KOPT-K1 (cell line): Measurements from ENCODE around the gene RDH5.

ENCODE experiments used
- H3K27ac ChIP-seq: fragments of 200-600 bp; sonication (generic); 2 replicates; pipeline ENCODE4 v1.5.1; 2016; ENCODE audit warnings: antibody characterized with exemption, mild to moderate bottlenecking, low read depth, low read length; ENCODE audit not compliant: poor library complexity, severe bottlenecking
- H3K36me3 ChIP-seq: fragments of 200-600 bp; sonication (generic); 2 replicates; pipeline ENCODE4 v1.5.1; 2017; ENCODE audit warnings: antibody characterized with exemption, mild to moderate bottlenecking, low read length, moderate library complexity; ENCODE audit not compliant: insufficient read depth
- H3K9me3 ChIP-seq: fragments of 200-600 bp; sonication (generic); 2 replicates; pipeline ENCODE4 v1.5.1; 2017; ENCODE audit warnings: antibody characterized with exemption, low read length, mild to moderate bottlenecking; ENCODE audit not compliant: insufficient read depth, poor library complexity, severe bottlenecking

The RDH5 gene, protein sequence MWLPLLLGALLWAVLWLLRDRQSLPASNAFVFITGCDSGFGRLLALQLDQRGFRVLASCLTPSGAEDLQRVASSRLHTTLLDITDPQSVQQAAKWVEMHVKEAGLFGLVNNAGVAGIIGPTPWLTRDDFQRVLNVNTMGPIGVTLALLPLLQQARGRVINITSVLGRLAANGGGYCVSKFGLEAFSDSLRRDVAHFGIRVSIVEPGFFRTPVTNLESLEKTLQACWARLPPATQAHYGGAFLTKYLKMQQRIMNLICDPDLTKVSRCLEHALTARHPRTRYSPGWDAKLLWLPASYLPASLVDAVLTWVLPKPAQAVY

DNA sequence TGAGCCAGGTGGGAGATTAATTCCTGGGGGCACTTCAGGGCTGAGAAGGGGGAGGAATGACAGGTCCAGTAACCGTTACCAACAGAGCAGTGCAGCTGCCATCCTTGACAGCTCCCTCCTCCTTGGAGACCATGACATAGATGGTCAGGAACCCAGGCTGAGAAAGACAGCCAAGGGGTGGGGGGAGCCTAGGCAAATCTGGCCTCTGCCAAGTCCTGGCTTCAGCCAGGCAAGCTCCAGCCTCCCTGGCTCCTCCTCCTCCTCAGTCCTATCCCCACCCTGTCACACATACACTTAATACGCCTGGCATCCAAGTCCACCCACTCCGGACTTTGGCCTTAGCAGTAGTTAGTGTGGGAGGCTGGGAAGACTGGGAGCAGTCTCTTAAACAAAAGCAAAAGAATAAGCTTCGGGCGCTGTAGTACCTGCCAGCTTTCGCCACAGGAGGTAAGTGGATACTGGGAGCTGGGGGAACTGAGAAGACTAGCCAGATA, at the start of gene RDH5:
Gene RDH5, plus strand, starts transcription at position 323 of the 494 bp plus-strand sequence. CDS start 792 bp downstream, outside the sequence.
- H3K9me3 ChIP-seq, result no peaks in the 10 kb centered on the region
- H3K36me3 ChIP-seq, result peaks cover 62% of the 10 kb centered on the region
- H3K27ac ChIP-seq, result no peak within 1 kb of the TSS

DNA sequence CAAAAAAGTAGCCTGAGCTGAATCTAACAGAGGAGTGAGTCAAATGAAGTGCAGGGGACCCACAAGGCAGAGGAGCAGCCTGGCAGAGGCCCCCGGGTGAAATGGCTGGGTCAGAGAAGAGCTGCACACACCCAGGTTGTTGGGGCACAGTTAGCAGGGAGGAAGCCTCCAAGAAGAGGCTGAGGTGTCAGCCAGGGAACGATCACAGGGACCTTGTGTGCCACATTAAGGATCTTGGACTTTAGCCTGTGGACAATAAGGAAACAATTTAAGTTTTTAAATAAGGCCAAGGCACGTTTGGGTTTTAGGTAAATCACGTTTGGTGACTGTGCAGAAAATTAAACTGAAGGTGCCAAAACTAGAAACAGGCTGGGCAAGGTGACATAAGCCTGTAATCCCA, 48.4 kb upstream of the RDH5 start:
- Histone ChIP-seq H3K27ac (no peak overlapping the region), H3K36me3 (no peaks in the 10 kb centered on the region), H3K9me3 (no peaks in the 10 kb centered on the region)

DNA sequence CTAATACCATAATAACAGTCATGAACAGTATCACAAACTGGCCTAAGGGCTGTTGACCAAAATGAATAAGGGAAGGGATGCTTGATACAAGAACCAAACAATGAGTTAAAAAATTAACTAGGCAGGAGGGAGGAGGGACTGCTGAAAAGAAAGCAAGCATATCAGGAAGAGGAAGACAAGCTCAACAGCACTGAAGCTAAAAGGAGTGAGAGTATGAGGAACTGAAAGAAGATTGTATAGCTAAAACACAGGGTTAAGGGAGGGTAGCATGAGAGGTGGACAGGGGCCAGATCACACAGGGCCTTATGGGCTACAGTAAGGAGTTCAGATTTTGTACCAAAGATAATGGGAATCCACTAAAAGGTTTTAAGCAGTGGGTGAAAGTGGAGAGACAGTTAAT, 46.6 kb upstream of the RDH5 start:
- Histone ChIP-seq H3K27ac (no peak overlapping the region), H3K36me3 (no peaks in the 10 kb centered on the region), H3K9me3 (no peaks in the 10 kb centered on the region)

DNA sequence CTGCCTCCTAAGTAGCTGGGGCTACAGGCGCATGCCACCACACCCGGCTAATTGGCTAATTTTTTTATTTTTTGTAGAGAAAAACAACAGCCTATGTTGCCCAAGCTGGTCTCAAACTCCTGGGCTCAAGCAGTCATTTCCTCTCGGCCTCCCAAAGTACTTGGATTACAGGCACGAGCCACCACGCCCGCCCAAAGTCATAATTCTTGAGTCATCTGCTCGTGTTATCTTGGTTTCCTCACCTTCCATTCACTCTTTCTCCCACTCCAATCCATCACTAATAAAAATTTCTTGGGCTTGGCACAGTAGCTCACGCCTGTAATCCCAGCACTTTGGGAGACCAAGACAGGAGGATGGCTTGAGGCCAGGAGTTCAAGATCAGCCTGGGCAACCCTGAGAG, 44.5 kb upstream of the RDH5 start:
- H3K27ac ChIP-seq, result no peak overlapping the region

DNA sequence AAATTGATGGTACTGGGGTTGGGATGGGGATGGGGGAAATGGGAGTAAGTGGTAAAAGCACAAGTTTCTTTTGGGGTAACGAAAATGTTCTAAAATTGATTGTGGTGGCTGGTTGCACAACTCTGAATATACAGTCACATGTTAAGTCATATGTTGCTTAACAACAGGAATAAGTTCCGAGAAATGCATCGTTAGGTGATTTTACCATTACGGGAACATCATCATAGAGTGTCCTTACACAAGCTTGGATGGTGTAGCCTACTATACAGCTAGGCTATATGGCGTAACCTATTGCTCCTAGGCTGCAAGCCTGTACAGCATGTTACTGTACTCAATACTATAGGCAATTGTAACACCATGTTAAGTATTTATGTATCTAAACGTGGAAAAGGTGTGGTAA, 43.5 kb upstream of the RDH5 start:
- no peaks in the 10 kb centered on the region for H3K9me3 ChIP-seq
- H3K36me3 ChIP-seq, result no peaks in the 10 kb centered on the region
- H3K27ac ChIP-seq, result no peak overlapping the region

More for the DNA sequence above, 44.5 kb upstream of the RDH5 start:
- no peaks in the 10 kb centered on the region for H3K36me3 ChIP-seq
- H3K9me3 ChIP-seq, result no peaks in the 10 kb centered on the region

DNA sequence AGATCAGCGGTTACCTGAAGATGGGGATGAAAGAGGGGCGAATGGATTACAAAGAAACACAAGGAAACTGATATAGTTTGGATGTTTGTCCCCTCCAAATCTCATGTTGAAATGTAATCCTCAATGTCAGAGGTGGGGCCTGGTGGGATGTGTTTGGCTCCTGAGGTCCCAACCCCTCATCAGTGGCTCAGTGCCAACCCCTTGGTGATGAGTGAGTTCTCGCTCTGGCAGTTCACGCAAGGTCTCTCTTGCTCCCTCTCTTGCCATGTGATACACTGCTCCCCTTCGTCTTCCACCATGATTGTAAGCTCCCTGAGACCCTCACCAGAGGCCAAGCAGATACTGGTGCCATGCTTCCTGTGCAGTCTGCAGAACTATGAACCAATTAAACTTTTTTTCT, 40.5 kb upstream of the RDH5 start:
- Histone ChIP-seq H3K36me3 (no peaks in the 10 kb centered on the region), H3K9me3 (no peaks in the 10 kb centered on the region), H3K27ac (no peak overlapping the region)

DNA sequence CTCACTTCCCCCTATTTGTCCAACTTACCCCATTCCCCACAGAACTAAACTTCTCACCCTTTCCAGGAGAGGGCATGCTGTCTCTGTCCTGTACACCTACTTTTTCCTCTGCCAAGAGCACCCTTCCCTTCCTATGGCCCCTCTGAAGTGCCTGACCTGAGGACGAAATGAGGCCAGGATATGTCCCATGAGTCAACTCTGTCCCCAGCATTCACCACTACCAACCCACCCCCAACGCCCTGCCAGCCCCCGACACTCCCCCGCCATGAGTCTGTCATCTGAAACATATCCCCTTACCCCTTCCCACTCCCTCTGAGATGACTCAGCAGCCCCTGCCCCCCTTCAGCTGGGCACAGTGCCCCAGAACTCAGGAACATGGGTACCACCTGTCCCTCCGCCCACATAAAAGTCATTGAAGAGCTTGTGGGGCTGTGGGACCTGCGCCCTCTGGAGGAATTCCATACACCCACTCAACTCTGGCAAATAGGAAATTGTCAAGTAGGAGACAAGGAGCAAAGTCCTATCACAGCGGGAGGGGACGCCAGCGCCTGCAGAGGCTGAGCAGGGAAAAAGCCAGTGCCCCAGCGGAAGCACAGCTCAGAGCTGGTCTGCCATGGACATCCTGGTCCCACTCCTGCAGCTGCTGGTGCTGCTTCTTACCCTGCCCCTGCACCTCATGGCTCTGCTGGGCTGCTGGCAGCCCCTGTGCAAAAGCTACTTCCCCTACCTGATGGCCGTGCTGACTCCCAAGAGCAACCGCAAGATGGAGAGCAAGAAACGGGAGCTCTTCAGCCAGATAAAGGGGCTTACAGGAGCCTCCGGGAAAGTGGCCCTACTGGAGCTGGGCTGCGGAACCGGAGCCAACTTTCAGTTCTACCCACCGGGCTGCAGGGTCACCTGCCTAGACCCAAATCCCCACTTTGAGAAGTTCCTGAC, 38.8 kb upstream of the RDH5 start:
- Histone ChIP-seq H3K27ac (no peak overlapping the region), H3K9me3 (no peaks in the 10 kb centered on the region), H3K36me3 (no peaks in the 10 kb centered on the region)

DNA sequence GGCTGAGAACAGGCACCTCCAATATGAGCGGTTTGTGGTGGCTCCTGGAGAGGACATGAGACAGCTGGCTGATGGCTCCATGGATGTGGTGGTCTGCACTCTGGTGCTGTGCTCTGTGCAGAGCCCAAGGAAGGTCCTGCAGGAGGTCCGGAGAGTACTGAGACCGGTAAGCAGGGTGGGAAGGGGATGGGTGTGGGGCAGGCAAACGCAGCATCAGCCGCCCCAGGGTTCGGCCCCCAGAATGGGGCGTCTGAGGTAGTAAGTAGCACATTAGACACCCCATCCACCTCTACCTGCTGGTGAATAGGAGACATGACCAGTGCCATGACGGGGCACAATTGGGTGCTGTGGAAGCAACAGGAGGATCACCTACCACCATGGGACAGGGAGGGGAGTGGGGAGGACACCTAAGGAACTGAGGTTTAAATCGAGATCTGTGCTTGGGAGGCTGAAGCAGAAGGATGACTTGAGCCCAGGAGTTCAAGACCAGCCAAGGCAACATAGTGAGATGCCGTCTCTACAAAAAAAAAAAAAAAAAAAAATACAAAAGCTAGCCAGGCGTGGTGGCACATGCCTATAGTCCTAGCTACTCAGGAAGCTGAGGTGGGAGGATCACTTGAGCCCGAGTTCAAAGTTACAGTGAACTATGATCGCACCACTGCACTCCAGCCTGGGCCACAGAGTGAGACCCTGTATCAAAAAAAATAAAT, 38.0 kb upstream of the RDH5 start:
- Histone ChIP-seq H3K36me3 (no peaks in the 10 kb centered on the region), H3K27ac (no peak overlapping the region)

DNA sequence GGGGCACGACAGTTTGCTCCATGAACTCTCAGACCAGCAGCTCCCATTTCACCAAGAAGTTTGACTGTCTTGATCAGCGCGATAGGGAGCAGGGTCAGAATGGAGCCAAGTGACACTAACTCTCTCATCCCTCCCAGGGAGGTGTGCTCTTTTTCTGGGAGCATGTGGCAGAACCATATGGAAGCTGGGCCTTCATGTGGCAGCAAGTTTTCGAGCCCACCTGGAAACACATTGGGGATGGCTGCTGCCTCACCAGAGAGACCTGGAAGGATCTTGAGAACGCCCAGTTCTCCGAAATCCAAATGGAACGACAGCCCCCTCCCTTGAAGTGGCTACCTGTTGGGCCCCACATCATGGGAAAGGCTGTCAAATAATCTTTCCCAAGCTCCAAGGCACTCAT, 36.5 kb upstream of the RDH5 start:
- Histone ChIP-seq H3K36me3 (no peaks in the 10 kb centered on the region), H3K27ac (no peak overlapping the region), H3K9me3 (no peaks in the 10 kb centered on the region)

More for the DNA sequence above, 38.0 kb upstream of the RDH5 start:
- H3K9me3 ChIP-seq, result no peaks in the 10 kb centered on the region

DNA sequence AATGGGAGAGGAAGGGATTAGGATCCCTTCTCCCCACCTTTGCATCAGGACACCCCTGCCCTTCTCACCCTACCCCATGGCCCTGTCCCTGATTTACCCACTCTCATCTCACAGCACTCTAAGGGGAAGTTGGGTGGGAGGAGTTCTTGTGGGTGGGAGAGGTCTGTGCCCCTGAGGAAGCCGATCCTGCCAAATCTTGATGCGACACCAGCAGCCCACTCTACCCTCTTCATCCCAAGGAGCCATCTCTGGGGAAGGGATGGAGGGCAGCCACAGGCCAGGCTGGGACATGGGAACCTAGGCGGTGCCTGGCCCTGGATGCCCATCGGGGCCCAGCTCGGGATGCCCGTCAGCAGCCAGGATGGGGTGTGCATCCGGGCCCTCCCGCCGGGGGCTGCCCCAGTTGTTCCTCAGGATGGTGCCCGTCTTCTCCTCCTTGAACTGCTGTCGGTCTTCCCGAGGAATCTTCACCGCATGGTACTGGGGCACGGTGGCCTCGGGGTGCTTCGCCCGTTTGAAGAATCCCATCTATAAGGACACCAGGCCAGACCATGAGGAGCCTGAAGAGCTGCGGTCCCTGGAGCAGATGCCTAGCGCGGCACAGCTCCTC, 35.3 kb upstream of the RDH5 start:
- H3K27ac ChIP-seq, result no peak overlapping the region
- H3K9me3 ChIP-seq, result no peaks in the 10 kb centered on the region
- no peaks in the 10 kb centered on the region for H3K36me3 ChIP-seq

DNA sequence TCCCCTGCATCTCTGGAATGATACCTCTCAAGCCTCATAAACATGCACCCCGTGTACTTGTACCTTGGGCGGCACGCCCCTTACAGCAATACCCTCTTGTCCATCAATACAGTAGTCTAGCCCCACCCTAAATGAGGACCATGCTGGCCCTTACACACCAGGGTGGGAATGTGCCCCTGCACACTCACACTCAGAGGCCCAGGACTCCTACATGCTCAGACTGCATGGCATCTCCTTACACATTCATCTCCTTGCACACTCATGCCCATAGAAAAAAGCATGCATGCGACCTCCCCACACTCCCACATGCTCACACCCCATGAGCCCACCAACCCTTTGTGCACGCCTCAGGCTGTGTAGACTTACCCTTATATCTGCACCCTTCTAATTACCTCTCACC, 34.5 kb upstream of the RDH5 start:
- no peaks in the 10 kb centered on the region for H3K9me3 ChIP-seq
- no peaks in the 10 kb centered on the region for H3K36me3 ChIP-seq
- no peak overlapping the region for H3K27ac ChIP-seq

DNA sequence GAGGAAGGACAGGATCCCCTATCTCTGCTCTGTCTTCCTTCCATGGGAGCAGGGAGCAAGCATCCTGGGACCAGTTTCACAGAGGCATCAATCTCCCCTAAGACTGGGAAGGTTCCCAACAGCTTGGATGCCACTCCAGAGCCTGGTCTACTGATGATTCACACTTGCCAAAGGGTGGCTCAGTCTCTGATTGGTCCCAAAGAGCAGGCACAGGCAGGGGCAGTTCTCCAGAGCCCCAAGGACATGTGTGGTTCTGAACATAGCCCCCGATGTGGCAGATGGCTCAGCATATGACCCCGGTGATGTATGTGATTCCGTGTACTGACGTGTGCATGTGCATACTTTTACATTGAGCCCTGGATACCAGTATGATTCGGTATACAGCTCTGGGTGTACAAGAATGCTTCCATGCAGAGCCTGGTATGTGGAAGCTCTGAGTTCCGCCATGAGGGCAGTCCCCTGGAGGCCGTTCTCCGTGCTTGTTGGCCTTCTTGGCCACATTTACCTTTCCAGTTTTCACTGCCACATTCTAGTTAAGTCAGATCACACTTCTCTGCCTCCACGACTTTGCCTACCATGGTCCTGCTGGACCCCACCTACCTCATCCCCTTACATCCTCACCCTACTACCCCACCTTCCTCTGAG, 33.7 kb upstream of the RDH5 start:
- no peak overlapping the region for H3K27ac ChIP-seq
- H3K36me3 ChIP-seq, result no peaks in the 10 kb centered on the region
- no peaks in the 10 kb centered on the region for H3K9me3 ChIP-seq

DNA sequence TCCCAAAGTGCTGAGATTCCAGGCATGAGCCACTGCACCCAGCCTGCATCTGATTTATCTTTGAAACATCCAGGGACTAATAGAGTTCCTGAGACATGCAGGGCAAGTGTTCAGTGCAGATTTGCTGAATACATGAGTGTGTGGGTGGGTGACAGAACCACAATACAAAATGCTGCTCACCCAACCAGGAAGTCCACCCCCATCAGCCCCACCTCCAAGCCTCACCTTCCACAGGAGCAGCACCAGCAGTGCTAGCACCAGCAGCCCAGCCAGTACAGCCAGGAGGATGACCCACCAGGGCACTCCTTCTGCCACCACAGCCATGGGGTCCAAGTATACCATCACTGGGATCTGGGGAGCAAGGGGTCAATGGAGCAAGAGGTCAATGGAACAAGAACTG, 32.4 kb upstream of the RDH5 start:
- H3K36me3 ChIP-seq, result no peaks in the 10 kb centered on the region
- no peaks in the 10 kb centered on the region for H3K9me3 ChIP-seq
- H3K27ac ChIP-seq, result no peak overlapping the region
